Kidney epithelial cell (primary cell): Measurements from ENCODE around the gene IQSEC1. TPM values are rescaled to one million over a fixed set of nuclear protein-coding genes. Genes with fewer than 3 reads are reported as not detected.

ENCODE experiments used
- DNase-seq: peaks from one replicate; pipeline ENCODE4 v3.0.0-alpha.2; 2010; ENCODE audit warnings: low read depth
- H3K27me3 ChIP-seq: 2 replicates; pipeline ENCODE4 v1.6.0; 2011; ENCODE audit warnings: low read length; ENCODE audit not compliant: control insufficient read depth, insufficient read depth
- H3K36me3 ChIP-seq: 2 replicates; pipeline ENCODE4 v1.5.1; 2011; ENCODE audit warnings: low read length; ENCODE audit not compliant: control insufficient read depth, insufficient read depth
- H3K4me3 ChIP-seq: 2 replicates; pipeline ENCODE4 v1.5.1; 2011; ENCODE audit warnings: low read depth, mild to moderate bottlenecking, control low read depth, low read length
- CTCF ChIP-seq: IDR thresholded peaks from 2 replicates; pipeline ENCODE4 v1.5.1; 2011; ENCODE audit warnings: mild to moderate bottlenecking, moderate library complexity, low read length, control low read depth, inconsistent platforms; ENCODE audit not compliant: insufficient read depth, poor library complexity, severe bottlenecking
- total RNA-seq: library from RNA; depleted of rRNA; stranded (reverse); fragments of >200 nt; gene quantifications from 2 replicates; pipeline ENCODE4 v1.2.3, GENCODE V29; 2015

Gene IQSEC1
- total RNA-seq, 1 donor from 2014 or later = 14.9 TPM

- DNase-seq = no peak
- peaks cover 43% of the 10 kb centered on the region for H3K27me3 ChIP-seq
These were observed 7.4 kb upstream of the IQSEC1 start for GRCh38 chr3:13080591-13080990.

GRCh38 chr3:13080026-13080425 is 6.8 kb upstream of the IQSEC1 start:
- peaks cover 47% of the 10 kb centered on the region for H3K27me3 ChIP-seq
- no peaks in the 10 kb centered on the region for H3K36me3 ChIP-seq
- no peak for DNase-seq
- TF ChIP-seq CTCF = no peak
- H3K4me3 ChIP-seq = no peak overlapping the region

More at GRCh38 chr3:13080591-13080990, 7.4 kb upstream of the IQSEC1 start:
- no peaks in the 10 kb centered on the region for H3K36me3 ChIP-seq
- H3K4me3 ChIP-seq = no peak overlapping the region
- TF ChIP-seq CTCF = no peak

GRCh38 chr3:13079510-13079909 is 6.3 kb upstream of the IQSEC1 start:
- no peak for TF ChIP-seq CTCF
- no peaks in the 10 kb centered on the region for H3K36me3 ChIP-seq
- H3K27me3 ChIP-seq = peaks cover 51% of the 10 kb centered on the region
- H3K4me3 ChIP-seq = no peak overlapping the region
- no peak for DNase-seq

- peaks cover 56% of the 10 kb centered on the region for H3K27me3 ChIP-seq
These were observed 5.8 kb upstream of the IQSEC1 start for GRCh38 chr3:13079051-13079450.

GRCh38 chr3:13078163-13078905 is 5.1 kb upstream of the IQSEC1 start:
- peaks cover 60% of the 10 kb centered on the region for H3K27me3 ChIP-seq
- no peak overlapping the region for H3K4me3 ChIP-seq
- DNase-seq = no peak
- no peak for TF ChIP-seq CTCF
- H3K36me3 ChIP-seq = no peaks in the 10 kb centered on the region

More at GRCh38 chr3:13079051-13079450, 5.8 kb upstream of the IQSEC1 start:
- Histone ChIP-seq H3K4me3 (no peak overlapping the region), H3K36me3 (no peaks in the 10 kb centered on the region)
- DNase-seq = no peak
- TF ChIP-seq CTCF = no peak
